ENCODE data around the gene TMEM91.

The TMEM91 gene

DNA sequence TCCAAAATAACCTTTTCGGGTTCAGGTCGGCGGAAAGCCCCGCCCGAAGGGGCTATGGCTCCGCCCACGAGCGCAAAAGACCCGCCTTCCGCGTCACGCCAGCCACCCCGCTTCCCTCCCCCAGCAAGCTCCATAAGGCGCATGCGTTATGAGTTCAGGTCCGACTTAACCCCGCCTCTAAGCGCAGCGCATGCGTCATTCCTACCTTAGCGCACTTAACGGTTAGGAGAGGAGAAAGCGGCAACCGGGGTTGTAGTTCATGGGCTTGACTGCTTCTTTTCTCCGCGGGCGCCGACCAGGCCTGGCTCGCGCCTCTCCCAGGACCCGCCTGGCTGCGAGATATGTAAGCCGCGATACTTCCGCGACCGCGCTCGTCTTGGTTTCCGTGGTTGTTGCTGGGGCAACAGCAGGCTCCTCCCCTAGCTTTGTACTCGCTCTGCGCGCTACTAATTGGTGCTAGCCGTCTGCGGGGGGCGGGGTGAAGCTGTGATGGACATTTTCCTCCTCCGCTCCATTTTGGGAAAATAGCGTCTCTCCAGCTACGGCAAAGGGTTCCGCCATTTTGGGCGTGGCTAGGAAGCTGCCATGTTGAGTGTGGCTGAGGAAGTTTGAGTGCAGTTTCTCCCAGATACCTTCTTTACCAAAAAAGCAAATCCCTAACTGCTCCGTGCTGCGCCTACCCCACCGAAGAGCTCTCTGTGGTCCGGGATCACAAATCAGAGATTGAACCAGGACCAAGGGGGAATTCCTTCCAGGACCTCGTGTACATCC is 12.4 kb upstream of the TMEM91 start, which contains the start of gene B9D2:
Gene B9D2 (minus strand): TSS at position 397 of the 771 bp plus-strand sequence. CDS start 630 bp downstream, outside the sequence.
- H3F3A ChIP-seq (ENCODE audit: control insufficient read depth, insufficient read depth) = 0 out of 2 replicates have a peak, but pooled peaks cover 2% of the 10 kb centered on the region
- peak within 1 kb of the TSS; percentile 89 for H3K27ac ChIP-seq (ENCODE audit: low read depth, low read length)
- H3K36me3 ChIP-seq (ENCODE audit: control insufficient read depth, low read length) = no peaks in the 10 kb centered on the region; the same call in none of the 2 replicates
- no peaks in the 10 kb centered on the region for H3K9me2 ChIP-seq (replicated peaks; ENCODE audit: control insufficient read depth, low read length)
- H3K9me3 ChIP-seq (ENCODE audit: control insufficient read depth, insufficient read depth, low read length) = no peaks in the 10 kb centered on the region
- peaks cover 31% of the 10 kb centered on the region for H3K79me2 ChIP-seq (ENCODE audit: control insufficient read depth, low read length)
- peaks cover 25% of the 10 kb centered on the region for H3K4me1 ChIP-seq (ENCODE audit: control insufficient read depth, low read length)
- peak within 1 kb of the TSS; percentile 87 for H3K4me3 ChIP-seq (ENCODE audit: low read length)
- H4K20me1 ChIP-seq (ENCODE audit: control insufficient read depth, insufficient read depth, low read depth, low read length) = no peaks in the 10 kb centered on the region
- TF ChIP-seq, protein P1, sequence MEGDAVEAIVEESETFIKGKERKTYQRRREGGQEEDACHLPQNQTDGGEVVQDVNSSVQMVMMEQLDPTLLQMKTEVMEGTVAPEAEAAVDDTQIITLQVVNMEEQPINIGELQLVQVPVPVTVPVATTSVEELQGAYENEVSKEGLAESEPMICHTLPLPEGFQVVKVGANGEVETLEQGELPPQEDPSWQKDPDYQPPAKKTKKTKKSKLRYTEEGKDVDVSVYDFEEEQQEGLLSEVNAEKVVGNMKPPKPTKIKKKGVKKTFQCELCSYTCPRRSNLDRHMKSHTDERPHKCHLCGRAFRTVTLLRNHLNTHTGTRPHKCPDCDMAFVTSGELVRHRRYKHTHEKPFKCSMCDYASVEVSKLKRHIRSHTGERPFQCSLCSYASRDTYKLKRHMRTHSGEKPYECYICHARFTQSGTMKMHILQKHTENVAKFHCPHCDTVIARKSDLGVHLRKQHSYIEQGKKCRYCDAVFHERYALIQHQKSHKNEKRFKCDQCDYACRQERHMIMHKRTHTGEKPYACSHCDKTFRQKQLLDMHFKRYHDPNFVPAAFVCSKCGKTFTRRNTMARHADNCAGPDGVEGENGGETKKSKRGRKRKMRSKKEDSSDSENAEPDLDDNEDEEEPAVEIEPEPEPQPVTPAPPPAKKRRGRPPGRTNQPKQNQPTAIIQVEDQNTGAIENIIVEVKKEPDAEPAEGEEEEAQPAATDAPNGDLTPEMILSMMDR (IDR thresholded peaks at IDR 0.05; ENCODE audit: low read depth, low read length, poor library complexity, severe bottlenecking) = no peak
- no peak for TF ChIP-seq EZH2phosphoT487 (IDR thresholded peaks at IDR 0.05; ENCODE audit: borderline replicate concordance, low read length)
- H3K4me2 ChIP-seq (ENCODE audit: low read length) = peak within 1 kb of the TSS; percentile 80
- no peaks in the 10 kb centered on the region for H3K27me3 ChIP-seq (ENCODE audit: control insufficient read depth, low read length)

DNA sequence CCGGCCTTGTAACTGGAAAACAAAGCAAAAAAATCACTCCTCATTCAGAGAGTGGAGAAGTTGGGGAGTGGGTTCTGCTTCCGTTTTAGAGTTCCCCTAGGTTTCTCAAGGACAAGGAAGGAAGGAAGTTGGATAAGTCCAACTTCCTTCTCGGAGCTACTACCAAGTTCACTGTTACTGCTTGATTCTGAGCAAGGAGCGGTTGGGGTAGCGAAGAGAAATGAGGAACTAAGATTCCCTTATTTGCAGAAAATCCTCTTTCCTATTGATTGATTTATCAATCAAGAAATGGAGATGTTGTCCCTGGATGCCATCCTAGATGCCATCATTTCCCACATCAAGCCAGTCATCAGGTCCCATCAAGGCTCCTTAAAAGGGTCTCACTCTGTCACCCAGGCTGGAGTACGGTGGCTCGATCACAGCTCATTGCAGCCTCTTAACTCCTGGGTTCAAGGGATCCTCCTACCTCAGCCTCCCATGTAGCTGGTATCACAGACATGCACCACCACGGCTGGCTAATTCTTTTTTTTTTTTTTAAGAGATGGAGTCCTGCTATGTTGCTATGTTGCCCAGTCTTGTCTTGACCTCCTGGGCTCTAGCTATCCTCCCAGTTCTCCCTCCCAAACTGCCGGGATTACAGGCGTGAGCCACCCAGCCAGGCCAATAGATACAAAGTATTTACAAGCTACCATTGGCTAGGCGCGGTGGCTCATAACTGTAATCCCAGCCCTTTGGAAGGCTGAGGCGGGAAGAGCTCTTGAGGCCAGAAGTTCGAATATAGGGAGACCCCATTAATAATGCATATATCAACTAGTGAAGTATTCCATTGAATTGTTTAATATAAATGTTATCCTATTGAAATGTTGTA is 11.6 kb upstream of the TMEM91 start:
- no peak for TF ChIP-seq EZH2phosphoT487 (IDR thresholded peaks at IDR 0.05; ENCODE audit: borderline replicate concordance, low read length)
- TF ChIP-seq, protein P1 (IDR thresholded peaks at IDR 0.05; ENCODE audit: low read depth, low read length, poor library complexity, severe bottlenecking) = no peak
- peaks cover 25% of the 10 kb centered on the region for H3K4me1 ChIP-seq (ENCODE audit: control insufficient read depth, low read length)

DNA sequence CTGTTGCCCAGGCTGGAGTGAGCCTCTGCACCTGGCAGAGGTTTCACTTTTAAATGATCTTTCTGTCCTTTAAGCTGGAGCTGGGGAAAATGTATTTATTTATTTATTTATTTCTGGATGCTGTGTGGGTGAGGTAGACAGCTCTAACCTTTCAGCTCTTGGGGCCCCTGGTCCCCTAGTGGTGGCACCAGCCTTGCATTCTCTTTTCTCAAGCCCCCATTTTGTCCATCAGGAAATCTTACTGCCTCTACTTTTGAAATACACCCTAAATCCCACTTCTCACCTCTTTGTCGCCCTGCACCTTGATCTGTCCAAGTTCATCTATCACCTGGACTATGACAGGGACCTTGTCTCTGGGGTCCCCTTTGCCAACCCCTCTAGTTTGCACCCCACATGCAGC is 10.2 kb upstream of the TMEM91 start:
- Histone ChIP-seq H3K9me2 (replicated peaks; ENCODE audit: control insufficient read depth, low read length) (no peaks in the 10 kb centered on the region), H3K4me1 (ENCODE audit: control insufficient read depth, low read length) (peaks cover 25% of the 10 kb centered on the region), H3K9me3 (ENCODE audit: control insufficient read depth, insufficient read depth, low read length) (no peaks in the 10 kb centered on the region), H3F3A (ENCODE audit: control insufficient read depth, insufficient read depth) (0 out of 2 replicates have a peak, but pooled peaks cover 2% of the 10 kb centered on the region), H3K79me2 (ENCODE audit: control insufficient read depth, low read length) (peaks cover 31% of the 10 kb centered on the region), H3K27ac (ENCODE audit: low read depth, low read length) (no peak overlapping the region), H3K4me3 (ENCODE audit: low read length) (no peak overlapping the region), H4K20me1 (ENCODE audit: control insufficient read depth, insufficient read depth, low read depth, low read length) (no peaks in the 10 kb centered on the region), H3K27me3 (ENCODE audit: control insufficient read depth, low read length) (no peaks in the 10 kb centered on the region), H3K36me3 (ENCODE audit: control insufficient read depth, low read length) (no peaks in the 10 kb centered on the region; the same call in none of the 2 replicates), H3K4me2 (ENCODE audit: low read length) (no peak overlapping the region; the same call in 1 of the 2 replicates)
- no peak for TF ChIP-seq EZH2phosphoT487 (IDR thresholded peaks at IDR 0.05; ENCODE audit: borderline replicate concordance, low read length)
- TF ChIP-seq, protein P1 (IDR thresholded peaks at IDR 0.05; ENCODE audit: low read depth, low read length, poor library complexity, severe bottlenecking) = peak; percentile 52

More for the DNA sequence above, 11.6 kb upstream of the TMEM91 start:
- Histone ChIP-seq H3K27me3 (ENCODE audit: control insufficient read depth, low read length) (no peaks in the 10 kb centered on the region), H3K27ac (ENCODE audit: low read depth, low read length) (peak overlapping the region; percentile 89), H3F3A (ENCODE audit: control insufficient read depth, insufficient read depth) (0 out of 2 replicates have a peak, but pooled peaks cover 2% of the 10 kb centered on the region), H3K4me3 (ENCODE audit: low read length) (peak overlapping the region; percentile 87), H3K9me2 (replicated peaks; ENCODE audit: control insufficient read depth, low read length) (no peaks in the 10 kb centered on the region), H3K79me2 (ENCODE audit: control insufficient read depth, low read length) (peaks cover 31% of the 10 kb centered on the region), H3K4me2 (ENCODE audit: low read length) (peak overlapping the region; percentile 80), H3K9me3 (ENCODE audit: control insufficient read depth, insufficient read depth, low read length) (no peaks in the 10 kb centered on the region), H4K20me1 (ENCODE audit: control insufficient read depth, insufficient read depth, low read depth, low read length) (no peaks in the 10 kb centered on the region), H3K36me3 (ENCODE audit: control insufficient read depth, low read length) (no peaks in the 10 kb centered on the region; the same call in none of the 2 replicates)
